Ovary (tissue), 3 donors: ENCODE measurements around the gene RGS19.

Source experiments
- CTCF ChIP-seq, 3 donors: fragments of 450-650 bp in 2 of 3; fragments of 200-600 bp in 1 of 3; IDR thresholded peaks; one replicate each; pipeline versions ENCODE4 v1.5.1 to v1.8.0; 2016 to 2022; ENCODE audit warnings: antibody characterized with exemption in 3 of 3, mild to moderate bottlenecking in 1 of 3
- EP300 ChIP-seq: sonication (generic); formaldehyde crosslinking; IDR thresholded peaks from one replicate; pipeline ENCODE4 v1.6.1; 2017; ENCODE audit warnings: antibody characterized with exemption
- POLR2A ChIP-seq: fragments of 450-650 bp; IDR thresholded peaks from one replicate; pipeline ENCODE4 v1.6.1; 2017; ENCODE audit warnings: antibody characterized with exemption, mild to moderate bottlenecking, moderate library complexity
- donor health status: DM: no; HTN: no; CAD: no.

DNA sequence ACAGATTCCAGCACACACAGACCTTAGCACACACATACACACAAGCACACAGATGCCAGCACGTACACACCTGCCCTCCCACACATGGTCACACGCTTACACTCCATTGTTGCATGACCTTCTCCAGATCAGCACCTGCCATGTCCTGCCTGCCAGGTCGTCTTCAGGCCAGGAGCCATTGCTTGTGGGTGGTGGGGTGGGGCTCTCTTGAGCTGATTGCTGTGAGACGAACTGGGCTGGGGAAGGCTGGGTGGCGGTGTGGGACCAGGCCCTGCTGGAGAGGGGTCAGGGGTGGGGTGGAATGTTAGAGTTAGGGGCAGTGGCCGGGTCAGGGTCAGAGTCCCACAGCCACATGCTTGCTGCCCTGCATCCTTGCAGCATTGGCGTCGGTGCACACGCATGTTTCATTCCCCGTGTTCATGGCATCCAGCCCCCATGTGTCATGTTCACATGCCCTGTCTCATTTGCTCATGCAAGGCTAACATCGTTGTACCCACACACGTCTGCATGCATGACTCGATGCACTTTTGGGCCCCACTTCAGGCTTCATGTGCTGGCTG, 34.6 kb upstream of the RGS19 start:
- TF ChIP-seq CTCF (IDR thresholded peaks at IDR 0.05), result no peak
- no peak for TF ChIP-seq POLR2A
- no peak for TF ChIP-seq EP300
